NAMALWA (cell line): ENCODE results near the gene TLL2.

ENCODE experiments used
- DNase-seq: peaks from one replicate; pipeline ENCODE4 v3.0.0-alpha.2; 2015; ENCODE audit warnings: low spot score

Gene TLL2

DNA sequence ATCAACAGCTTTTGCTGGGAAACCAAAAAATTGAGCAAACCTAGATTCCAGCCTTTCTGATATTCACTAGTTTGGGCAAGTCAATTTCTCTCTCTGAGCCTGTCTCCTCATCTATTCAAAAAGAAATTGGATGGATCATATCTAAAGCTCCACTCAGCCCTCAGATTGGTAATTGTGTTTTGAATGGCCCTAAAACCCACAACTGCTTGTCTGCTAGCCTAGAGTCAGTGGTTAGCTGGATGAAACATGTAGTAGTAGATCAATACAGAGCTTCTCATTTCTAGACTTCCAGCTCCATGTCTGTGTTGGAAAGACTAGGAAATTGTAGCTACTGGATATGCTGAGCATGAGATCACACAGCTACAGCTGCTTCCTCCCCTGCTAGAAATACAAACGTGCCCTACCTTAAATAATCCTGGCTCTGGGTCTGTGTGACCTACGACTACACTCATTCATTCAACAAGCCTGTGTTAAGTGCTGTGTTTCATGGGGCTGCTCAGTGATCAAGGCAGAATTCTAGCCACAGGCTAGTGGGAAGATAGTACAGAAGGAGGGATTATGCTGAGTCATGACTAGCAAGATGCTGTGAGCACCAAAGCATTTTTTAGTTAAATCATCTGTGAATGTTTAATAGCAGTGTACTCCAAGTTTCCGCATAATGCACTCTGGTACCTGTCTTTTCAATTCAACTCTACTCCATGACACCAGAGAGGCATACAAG, 193.8 kb downstream of the TLL2 start:
- DNase-seq = no peak

DNA sequence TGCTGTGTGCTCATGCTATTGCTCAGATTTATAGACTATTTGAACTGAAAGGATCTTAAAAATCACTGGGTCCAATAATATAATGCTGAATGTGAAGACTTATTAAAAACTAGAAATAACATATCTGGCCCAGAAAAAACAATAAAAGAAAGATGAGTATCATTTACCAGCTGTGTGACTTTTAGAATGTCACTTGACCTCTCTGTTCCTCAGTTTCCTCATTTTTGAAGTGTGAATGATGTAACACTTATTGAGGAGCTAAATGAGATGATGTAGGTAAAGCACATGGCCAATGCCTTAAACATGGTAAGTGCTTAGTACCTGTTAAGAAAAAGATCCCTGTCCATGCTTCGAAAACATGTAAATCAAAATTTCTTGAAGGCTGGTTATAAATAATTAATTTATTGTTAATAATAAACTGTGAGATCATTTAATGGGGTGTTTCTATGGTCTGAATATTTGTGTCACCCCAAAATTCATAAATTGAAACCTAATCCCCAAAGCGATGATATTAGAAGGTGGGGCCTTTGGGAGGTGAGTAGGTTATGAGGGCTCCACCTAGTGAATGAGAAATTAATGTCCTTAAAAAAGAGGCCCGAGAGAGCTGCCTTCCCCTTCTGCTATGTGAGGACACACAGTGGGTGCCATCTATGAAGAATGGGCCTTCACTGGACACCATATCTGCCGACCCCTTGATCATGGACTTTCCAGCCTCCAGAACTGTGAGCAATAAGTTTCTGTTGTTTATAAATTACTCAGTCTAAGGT, 196.5 kb downstream of the TLL2 start:
- peak; percentile 40 for DNase-seq
